Activated CD4-positive, alpha-beta T cell treated with anti-CD3 and anti-CD28 coated beads, Interleukin-2, amount 10 ng/mL, durations not matched to agents 24 days and 14 days (primary cell): ENCODE measurements around the gene SEC14L3. TPM values are rescaled to one million over a fixed set of nuclear protein-coding genes. Genes with fewer than 3 reads are reported as not detected.

ENCODE experiments used
- DNase-seq: peaks from one replicate; pipeline ENCODE4 v3.0.0; 2022
- H3K27ac Mint-ChIP-seq: one replicate; pipeline ENCODE4 v1.8.0; 2022; ENCODE audit warnings: mild to moderate bottlenecking, mixed read lengths
- H3K27me3 Mint-ChIP-seq: one replicate; pipeline ENCODE4 v1.8.0; 2022; ENCODE audit warnings: mixed read lengths
- H3K36me3 Mint-ChIP-seq: one replicate; pipeline ENCODE4 v1.8.0; 2022; ENCODE audit warnings: low read depth, mild to moderate bottlenecking, mixed read lengths
- H3K4me1 Mint-ChIP-seq: one replicate; pipeline ENCODE4 v1.8.0; 2021; ENCODE audit warnings: mixed read lengths
- H3K4me3 Mint-ChIP-seq: one replicate; pipeline ENCODE4 v1.8.0; 2022; ENCODE audit warnings: mild to moderate bottlenecking, moderate library complexity, mixed read lengths
- H3K9me3 Mint-ChIP-seq: one replicate; pipeline ENCODE4 v1.8.0; 2021; ENCODE audit warnings: mixed read lengths
- intact Hi-C: fragments of 100-400 bp; cut with micrococcal nuclease; formaldehyde crosslinking; loops from one replicate; pipeline ENCODE4 v1.15.1; 2023
- total RNA-seq: library from RNA; stranded (reverse); gene quantifications from 2 replicates; pipeline ENCODE4 v1.2.3, GENCODE V29; 2022

Gene SEC14L3
- total RNA-seq, 1 donor from 2014 or later = not detected

DNA sequence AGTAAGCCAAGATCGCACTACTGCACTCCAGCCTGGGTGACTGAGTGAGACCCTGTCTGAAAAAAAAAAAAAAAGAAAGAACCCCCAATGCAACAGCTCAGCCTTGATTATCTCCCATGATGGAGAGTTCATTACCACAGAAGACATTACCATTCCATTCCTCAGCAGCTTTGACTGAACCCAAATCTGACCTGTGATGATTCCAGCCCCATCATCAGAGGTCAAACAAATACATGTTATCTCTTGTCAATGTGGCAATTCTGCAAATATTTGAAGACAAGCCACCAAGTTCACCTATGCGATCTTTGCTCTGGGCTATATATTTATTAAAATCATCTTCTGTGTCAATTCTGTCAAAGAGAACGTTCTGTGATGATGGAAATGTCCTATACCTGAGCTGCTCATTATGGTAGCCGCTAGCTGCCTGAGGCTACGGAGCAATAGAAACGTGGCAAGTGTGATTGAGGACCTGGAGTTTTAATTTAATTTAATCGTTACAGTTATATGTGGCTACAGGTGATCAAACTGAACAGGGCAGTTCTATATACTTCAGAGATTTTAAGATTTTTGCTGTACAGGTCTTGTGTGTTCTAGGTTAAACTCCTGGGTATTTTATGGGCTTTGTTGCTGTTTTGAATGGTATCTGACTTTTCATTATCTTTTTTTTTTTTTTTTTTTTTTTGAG, 25.8 kb upstream of the SEC14L3 start:
- no peaks in the 10 kb centered on the region for H3K9me3 Mint-ChIP-seq
- intact Hi-C loops = no loop called here
- DNase-seq = no peak
- H3K4me1 Mint-ChIP-seq = no peaks in the 10 kb centered on the region
- H3K36me3 Mint-ChIP-seq = no peaks in the 10 kb centered on the region
- peaks cover 15% of the 10 kb centered on the region for H3K27me3 Mint-ChIP-seq
- H3K27ac Mint-ChIP-seq = no peak overlapping the region
- no peak overlapping the region for H3K4me3 Mint-ChIP-seq

DNA sequence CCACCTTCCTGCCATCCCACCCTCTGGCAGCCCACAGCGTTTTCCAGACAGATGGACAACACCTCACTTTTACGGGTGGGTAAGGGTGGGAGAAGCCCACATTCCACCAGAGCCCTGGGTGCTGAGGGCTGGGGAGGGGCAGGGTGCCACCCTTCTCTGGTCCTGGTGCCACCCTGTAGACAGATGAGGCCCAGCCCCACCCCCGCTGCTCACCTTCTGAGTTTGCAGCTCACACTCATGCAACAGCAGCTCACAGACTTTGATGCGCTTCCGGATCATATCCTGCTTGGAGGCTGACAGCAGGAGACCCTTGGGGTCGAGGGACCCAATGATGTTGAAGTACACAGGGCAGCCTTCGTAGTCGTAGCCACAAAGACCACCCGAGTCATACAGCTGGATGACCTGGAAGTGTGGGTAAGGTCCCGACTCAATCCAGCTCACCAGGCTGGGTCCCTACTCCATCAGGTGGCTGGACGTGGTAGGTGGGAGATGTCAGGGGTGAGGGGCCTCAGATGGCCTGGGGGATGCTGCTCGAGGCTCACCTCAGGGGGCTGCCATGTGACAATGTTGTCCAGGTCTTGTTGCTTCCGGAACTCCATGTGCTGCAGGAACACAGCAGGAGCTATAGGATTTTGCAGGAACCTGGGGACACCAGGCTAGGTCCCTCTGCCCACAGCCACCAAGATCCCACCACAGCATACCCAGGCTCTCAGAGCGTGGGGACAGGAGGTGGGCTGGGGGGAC, 23.4 kb upstream of the SEC14L3 start:
- H3K4me1 Mint-ChIP-seq = no peaks in the 10 kb centered on the region
- H3K4me3 Mint-ChIP-seq = no peak overlapping the region
- no peak overlapping the region for H3K27ac Mint-ChIP-seq
- H3K36me3 Mint-ChIP-seq = no peaks in the 10 kb centered on the region
- peaks cover 14% of the 10 kb centered on the region for H3K27me3 Mint-ChIP-seq
- DNase-seq = no peak
- no peaks in the 10 kb centered on the region for H3K9me3 Mint-ChIP-seq
- intact Hi-C loops = no loop called here

GRCh38 chr22:30492144-30492543, 20.3 kb upstream of the SEC14L3 start:
- intact Hi-C loops = no loop called here
- no peaks in the 10 kb centered on the region for H3K9me3 Mint-ChIP-seq

DNA sequence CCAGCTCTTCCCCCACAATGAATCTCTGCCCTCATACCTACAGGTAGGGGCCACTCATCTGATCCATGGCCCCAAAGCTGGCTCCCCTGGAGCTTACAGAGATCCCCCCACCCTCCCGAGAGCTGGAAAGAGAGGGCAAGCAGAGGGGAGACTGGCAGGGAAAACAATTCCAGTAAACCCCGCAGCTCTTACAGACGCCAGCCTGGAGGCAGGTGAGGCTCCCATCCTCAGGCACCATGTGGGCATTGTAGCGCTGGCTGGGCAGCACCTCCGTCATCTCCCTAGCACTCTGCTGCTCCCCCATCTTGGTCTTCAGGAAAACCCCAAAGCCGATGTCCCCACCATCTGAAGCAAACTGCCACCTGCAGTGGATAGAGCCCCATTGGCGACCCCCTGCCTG, 19.6 kb upstream of the SEC14L3 start:
- Mint-ChIP-seq H3K27ac (no peak overlapping the region), H3K9me3 (no peaks in the 10 kb centered on the region), H3K27me3 (no peaks in the 10 kb centered on the region), H3K4me3 (no peak overlapping the region), H3K4me1 (no peaks in the 10 kb centered on the region), H3K36me3 (no peaks in the 10 kb centered on the region)
- intact Hi-C loops = no loop called here
- no peak for DNase-seq

More at GRCh38 chr22:30492144-30492543, 20.3 kb upstream of the SEC14L3 start:
- H3K27ac Mint-ChIP-seq = no peak overlapping the region
- no peaks in the 10 kb centered on the region for H3K27me3 Mint-ChIP-seq
- no peaks in the 10 kb centered on the region for H3K4me1 Mint-ChIP-seq
- no peak overlapping the region for H3K4me3 Mint-ChIP-seq
- DNase-seq = no peak
- H3K36me3 Mint-ChIP-seq = no peaks in the 10 kb centered on the region

- H3K4me1 Mint-ChIP-seq = no peaks in the 10 kb centered on the region
- intact Hi-C loops = no loop called here
- H3K27ac Mint-ChIP-seq = no peak overlapping the region
- no peaks in the 10 kb centered on the region for H3K36me3 Mint-ChIP-seq
- no peaks in the 10 kb centered on the region for H3K9me3 Mint-ChIP-seq
- no peak for DNase-seq
- H3K27me3 Mint-ChIP-seq = no peaks in the 10 kb centered on the region
- H3K4me3 Mint-ChIP-seq = no peak overlapping the region
Measured at GRCh38 chr22:30490399-30490798, 18.6 kb upstream of the SEC14L3 start.

DNA sequence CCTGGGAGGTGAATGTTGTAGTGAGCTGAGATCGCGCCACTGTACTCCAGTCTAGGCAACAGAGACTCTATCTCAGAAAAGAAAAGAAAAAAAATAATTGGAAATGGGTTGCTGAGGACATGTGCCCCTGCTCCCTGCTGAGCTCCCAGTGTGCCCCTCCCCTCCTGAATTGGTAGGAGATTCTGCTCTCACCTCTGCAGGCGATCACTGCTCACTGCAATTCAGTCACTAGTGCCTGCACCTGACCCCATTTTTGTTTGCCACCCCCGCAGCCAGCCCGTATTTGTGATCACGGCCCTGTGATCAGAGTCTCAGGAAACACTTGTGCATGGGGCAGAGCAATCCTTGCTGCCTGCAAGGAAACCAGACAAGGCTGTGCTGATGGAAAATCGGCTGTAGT, 16.3 kb upstream of the SEC14L3 start:
- Mint-ChIP-seq H3K36me3 (no peaks in the 10 kb centered on the region), H3K27ac (no peak overlapping the region), H3K4me1 (no peaks in the 10 kb centered on the region), H3K27me3 (no peaks in the 10 kb centered on the region), H3K9me3 (no peaks in the 10 kb centered on the region), H3K4me3 (no peak overlapping the region)
- intact Hi-C loops = no loop called here
- DNase-seq = no peak

GRCh38 chr22:30486661-30487115, 14.9 kb upstream of the SEC14L3 start:
- H3K4me3 Mint-ChIP-seq = no peak overlapping the region
- peaks cover 2% of the 10 kb centered on the region for H3K27me3 Mint-ChIP-seq
- no peak for DNase-seq
- H3K27ac Mint-ChIP-seq = no peak overlapping the region
- intact Hi-C loops = no loop called here
- no peaks in the 10 kb centered on the region for H3K9me3 Mint-ChIP-seq
- no peaks in the 10 kb centered on the region for H3K4me1 Mint-ChIP-seq
- no peaks in the 10 kb centered on the region for H3K36me3 Mint-ChIP-seq

DNA sequence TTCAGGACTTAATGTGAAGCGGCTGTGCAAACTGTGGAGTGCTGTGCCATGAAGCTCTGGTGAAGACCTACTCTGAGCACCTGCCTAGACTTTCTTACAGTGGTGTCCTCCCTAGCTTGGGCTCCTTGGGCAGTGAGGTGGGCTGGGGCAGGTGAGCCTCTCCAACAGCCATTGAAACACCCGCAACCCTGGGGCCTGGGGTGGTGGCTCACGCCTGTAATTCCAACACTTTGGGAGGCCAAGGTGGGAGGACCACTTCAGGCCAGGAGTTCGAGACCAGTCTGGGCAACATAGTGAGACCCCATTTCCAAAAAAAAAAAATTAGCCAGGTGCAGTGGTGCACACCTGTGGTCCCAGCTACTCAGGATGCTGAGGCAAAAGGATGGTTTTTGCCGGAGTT, 14.3 kb upstream of the SEC14L3 start:
- Mint-ChIP-seq H3K4me3 (no peak overlapping the region), H3K4me1 (no peaks in the 10 kb centered on the region), H3K27ac (no peak overlapping the region), H3K36me3 (no peaks in the 10 kb centered on the region), H3K27me3 (peaks cover 2% of the 10 kb centered on the region), H3K9me3 (no peaks in the 10 kb centered on the region)
- intact Hi-C loops = no loop called here
- no peak for DNase-seq

- H3K27me3 Mint-ChIP-seq = peaks cover 3% of the 10 kb centered on the region
Measured at GRCh38 chr22:30485362-30485988, 13.7 kb upstream of the SEC14L3 start.

GRCh38 chr22:30483169-30483568, 11.4 kb upstream of the SEC14L3 start:
- Mint-ChIP-seq H3K4me3 (no peak overlapping the region), H3K27ac (no peak overlapping the region), H3K27me3 (peaks cover 3% of the 10 kb centered on the region), H3K36me3 (no peaks in the 10 kb centered on the region), H3K9me3 (no peaks in the 10 kb centered on the region), H3K4me1 (no peaks in the 10 kb centered on the region)
- intact Hi-C loops = no loop called here
- no peak for DNase-seq

More at GRCh38 chr22:30485362-30485988, 13.7 kb upstream of the SEC14L3 start:
- peak; percentile 94 for DNase-seq
- Mint-ChIP-seq H3K4me3 (no peak overlapping the region), H3K4me1 (no peaks in the 10 kb centered on the region), H3K9me3 (no peaks in the 10 kb centered on the region), H3K36me3 (no peaks in the 10 kb centered on the region), H3K27ac (no peak overlapping the region)
- intact Hi-C loops = loop anchor here (1.0 to 2.0 kb wide), 4 partner anchors 41 to 197 kb away; partner anchors contain the start of gene MTFP1

DNA sequence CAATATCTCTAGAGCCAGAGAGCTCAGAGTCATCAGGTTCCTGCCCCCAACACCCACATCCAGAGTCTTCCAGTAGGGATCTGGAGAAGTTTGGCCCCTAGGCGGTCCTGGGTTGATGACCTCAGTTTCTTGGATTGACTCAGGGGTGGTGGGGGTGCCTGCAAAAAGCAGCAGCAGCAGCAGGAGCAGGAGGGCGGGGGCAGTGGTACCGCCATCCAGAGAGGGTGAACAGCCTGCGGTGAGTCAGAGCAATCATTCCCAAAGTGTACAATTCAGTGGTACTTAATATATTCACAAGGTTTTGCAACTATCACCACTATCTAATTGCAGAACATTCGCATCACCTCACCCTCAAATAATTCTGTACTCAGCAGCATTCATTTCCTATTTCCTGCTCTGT, 9.9 kb upstream of the SEC14L3 start:
- H3K9me3 Mint-ChIP-seq = no peaks in the 10 kb centered on the region
- intact Hi-C loops = no loop called here
- H3K27me3 Mint-ChIP-seq = peaks cover 3% of the 10 kb centered on the region
- DNase-seq = no peak
- no peak overlapping the region for H3K27ac Mint-ChIP-seq
- no peak overlapping the region for H3K4me3 Mint-ChIP-seq
- no peaks in the 10 kb centered on the region for H3K36me3 Mint-ChIP-seq
- H3K4me1 Mint-ChIP-seq = no peaks in the 10 kb centered on the region

GRCh38 chr22:30479981-30480380, 8.2 kb upstream of the SEC14L3 start:
- Mint-ChIP-seq H3K4me3 (no peak overlapping the region), H3K27me3 (peaks cover 8% of the 10 kb centered on the region), H3K9me3 (no peaks in the 10 kb centered on the region), H3K27ac (no peak overlapping the region), H3K36me3 (no peaks in the 10 kb centered on the region), H3K4me1 (no peaks in the 10 kb centered on the region)
- intact Hi-C loops = no loop called here
- DNase-seq = no peak

DNA sequence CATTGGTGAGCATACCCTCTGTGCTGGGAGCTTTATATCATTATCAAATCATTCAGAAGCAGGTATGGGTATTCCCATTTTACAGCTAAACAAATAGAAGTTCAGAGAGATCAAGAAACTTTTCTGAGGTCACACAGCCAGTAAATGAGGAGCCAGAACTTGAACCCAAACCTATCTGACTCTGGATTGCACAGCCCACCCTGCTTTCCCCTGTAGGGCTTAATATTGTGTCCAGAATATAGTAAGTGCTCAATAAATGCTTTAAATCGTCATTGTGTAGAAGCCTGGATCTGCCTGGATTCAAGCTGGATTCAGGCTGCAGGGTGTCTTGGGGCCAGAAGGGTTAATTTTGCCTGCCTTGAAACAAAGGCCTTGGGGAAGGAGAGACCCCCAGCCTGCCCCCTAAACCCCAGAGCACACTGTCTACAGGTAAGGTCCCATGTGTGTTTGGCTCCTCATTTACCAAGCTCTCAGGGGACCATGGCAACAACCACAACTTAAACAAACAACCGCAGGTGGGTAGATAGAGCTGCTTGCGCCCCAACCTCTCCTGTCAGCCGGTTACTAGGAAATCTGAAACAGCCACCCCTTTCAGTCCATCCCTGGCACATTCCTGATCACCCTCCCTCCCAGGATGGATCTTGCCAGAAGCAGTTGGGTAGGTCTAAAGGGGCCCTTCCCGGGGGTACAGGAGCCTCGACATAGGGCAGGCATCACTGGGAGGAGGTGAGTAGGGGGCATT, 3.0 kb upstream of the SEC14L3 start:
- Mint-ChIP-seq H3K4me3 (no peak overlapping the region), H3K9me3 (no peaks in the 10 kb centered on the region), H3K27me3 (peaks cover 15% of the 10 kb centered on the region), H3K4me1 (peaks cover 8% of the 10 kb centered on the region), H3K36me3 (no peaks in the 10 kb centered on the region), H3K27ac (no peak overlapping the region)
- peak; percentile 64 for DNase-seq
- intact Hi-C loops = no loop called here

GRCh38 chr22:30474121-30474520, 2.3 kb upstream of the SEC14L3 start:
- no peak overlapping the region for H3K4me3 Mint-ChIP-seq
- peaks cover 15% of the 10 kb centered on the region for H3K27me3 Mint-ChIP-seq
- no peak overlapping the region for H3K27ac Mint-ChIP-seq

More at GRCh38 chr22:30474121-30474520, 2.3 kb upstream of the SEC14L3 start:
- Mint-ChIP-seq H3K9me3 (no peaks in the 10 kb centered on the region), H3K36me3 (no peaks in the 10 kb centered on the region), H3K4me1 (peaks cover 8% of the 10 kb centered on the region)
- no peak for DNase-seq
- intact Hi-C loops = no loop called here
